DND-41 (cell line): ENCODE results near the gene TBXA2R.

Experiments
- CTCF ChIP-seq: IDR thresholded peaks from 2 replicates; pipeline ENCODE4 v1.5.1; 2012; ENCODE audit warnings: borderline replicate concordance, low read length, moderate library complexity, mild to moderate bottlenecking; ENCODE audit not compliant: poor library complexity, severe bottlenecking; ENCODE audit errors: extremely low read depth
- EZH2 ChIP-seq: IDR thresholded peaks from 3 replicates; pipeline ENCODE4 v1.6.1; 2012; ENCODE audit warnings: borderline replicate concordance, low read depth, mild to moderate bottlenecking, moderate library complexity, low read length, inconsistent platforms; ENCODE audit not compliant: severe bottlenecking

- TF ChIP-seq CTCF = no peak
- no peak for TF ChIP-seq EZH2
Measured at GRCh38 chr19:3589949-3590348, 16.7 kb downstream of the TBXA2R start.
